HG02840 (cell line): ENCODE data around the gene AMOTL1.
"Not testable (repeated sequence)": the region's sequence is repeated elsewhere in the genome, so short reads cannot be mapped to it uniquely, and the experiment has no call there.

Experiments
- ATAC-seq: cut with Tn5 transposase; IDR thresholded peaks from one replicate; pipeline ENCODE4 v1.9.1; 2021; ENCODE audit warnings: mild to moderate bottlenecking, moderate library complexity, moderate number of reproducible peaks; ENCODE audit not compliant: unreplicated experiment, low FRiP score

Gene AMOTL1

GRCh38 chr11:94790197-94790596, 22.0 kb downstream of the AMOTL1 start:
- ATAC-seq = no peak

- ATAC-seq = no peak
These were observed 22.6 kb downstream of the AMOTL1 start for GRCh38 chr11:94790661-94791180.

GRCh38 chr11:94791216-94791889, 23.2 kb downstream of the AMOTL1 start:
- no peak for ATAC-seq

GRCh38 chr11:94791942-94792341, 23.8 kb downstream of the AMOTL1 start:
- ATAC-seq = not testable (repeated sequence)

- no peak for ATAC-seq
These were observed 24.3 kb downstream of the AMOTL1 start for GRCh38 chr11:94792451-94792850.

- no peak for ATAC-seq
These were observed 24.8 kb downstream of the AMOTL1 start for GRCh38 chr11:94793002-94793401.

- ATAC-seq = no peak
These were observed 25.7 kb downstream of the AMOTL1 start for GRCh38 chr11:94793822-94794221.

GRCh38 chr11:94794287-94795168, 26.4 kb downstream of the AMOTL1 start:
- no peak for ATAC-seq

- no peak for ATAC-seq
These were observed 27.5 kb downstream of the AMOTL1 start for GRCh38 chr11:94795476-94796189.

GRCh38 chr11:94796190-94796580, 28.0 kb downstream of the AMOTL1 start:
- ATAC-seq = no peak

GRCh38 chr11:94796863-94797262, 28.7 kb downstream of the AMOTL1 start:
- ATAC-seq = no peak

GRCh38 chr11:94799726-94800125, 31.6 kb downstream of the AMOTL1 start:
- ATAC-seq = no peak

- ATAC-seq = no peak
These were observed 32.3 kb downstream of the AMOTL1 start for GRCh38 chr11:94800414-94800813.

- no peak for ATAC-seq
These were observed 33.8 kb downstream of the AMOTL1 start for GRCh38 chr11:94801866-94802460.

GRCh38 chr11:94802501-94802900, 34.3 kb downstream of the AMOTL1 start:
- no peak for ATAC-seq

- no peak for ATAC-seq
These were observed 35.3 kb downstream of the AMOTL1 start for GRCh38 chr11:94803491-94803890.

GRCh38 chr11:94804874-94805273, 36.7 kb downstream of the AMOTL1 start:
- ATAC-seq = no peak

- no peak for ATAC-seq
These were observed 37.9 kb downstream of the AMOTL1 start for GRCh38 chr11:94806014-94806413.

- no peak for ATAC-seq
These were observed 38.3 kb downstream of the AMOTL1 start for GRCh38 chr11:94806419-94806818.

- ATAC-seq = no peak
These were observed 41.1 kb downstream of the AMOTL1 start for GRCh38 chr11:94809251-94809650.
